Putamen (tissue), 1 donor: Measurements from ENCODE around the gene OSR1.
"Not testable (repeated sequence)": the region's sequence is repeated elsewhere in the genome, so short reads cannot be mapped to it uniquely, and the experiment has no call there.

ENCODE experiments used
- DNase-seq: peaks from one replicate; pipeline ENCODE4 v3.0.0-alpha.2; 2016; ENCODE audit warnings: low spot score

OSR1 gene

DNA sequence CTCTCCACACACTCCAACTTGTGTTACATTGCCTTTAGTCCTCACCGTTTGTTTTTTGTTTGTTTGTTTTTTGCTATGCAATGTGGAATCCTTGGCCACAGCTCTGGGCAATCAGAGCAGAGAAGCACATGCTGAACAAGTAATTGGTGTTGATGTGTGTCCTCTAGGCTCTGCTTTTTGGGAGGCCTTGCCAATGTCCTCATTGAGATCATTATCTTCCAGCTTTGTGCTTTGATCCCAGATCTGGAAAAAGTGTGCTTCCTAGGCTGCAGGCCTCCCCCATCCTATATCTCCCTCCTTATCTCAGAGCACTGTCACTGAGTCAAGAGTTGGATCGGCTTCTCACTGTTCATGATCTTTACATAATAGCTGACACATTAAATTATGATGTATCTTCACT is 25.9 kb downstream of the OSR1 start:
- DNase-seq: no peak

DNA sequence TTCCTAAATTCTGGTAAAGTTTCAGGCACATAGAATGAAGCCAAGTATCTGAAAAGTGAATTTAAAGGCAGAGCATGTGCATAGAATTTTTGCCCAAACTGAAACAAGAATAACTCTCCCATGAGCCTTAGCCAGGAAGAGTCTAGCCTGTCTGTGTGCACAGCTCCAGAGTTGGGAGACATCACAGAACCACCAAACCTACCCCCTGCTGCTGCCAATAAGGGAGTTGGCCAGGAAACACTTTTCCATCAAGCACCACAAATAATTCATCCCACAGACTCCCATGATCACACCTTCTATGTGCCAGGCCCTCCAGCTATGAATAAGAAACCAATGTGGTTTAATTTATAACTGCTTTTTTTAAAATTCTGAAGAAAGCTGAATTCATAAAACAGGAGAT is 27.0 kb downstream of the OSR1 start:
- DNase-seq: no peak

DNA sequence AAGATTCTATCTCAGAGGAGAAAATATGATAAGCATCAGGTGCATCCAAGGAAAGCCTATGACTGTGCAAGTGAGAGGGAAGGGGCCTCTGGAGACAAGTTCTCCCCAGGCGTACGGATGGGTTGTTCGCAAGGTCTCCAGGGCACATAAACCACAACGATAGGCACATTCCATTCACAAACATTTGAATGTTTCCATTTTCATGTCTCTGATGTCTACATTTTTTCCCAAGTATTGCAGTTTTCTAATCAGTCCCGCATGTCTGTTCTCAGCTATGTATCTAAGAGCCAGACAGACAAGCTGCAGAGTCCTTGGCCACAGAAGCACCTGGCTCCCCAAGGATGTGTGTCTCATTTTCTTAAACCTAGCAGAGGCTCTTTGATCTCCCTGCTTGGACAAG is 28.0 kb downstream of the OSR1 start:
- no peak for DNase-seq

DNA sequence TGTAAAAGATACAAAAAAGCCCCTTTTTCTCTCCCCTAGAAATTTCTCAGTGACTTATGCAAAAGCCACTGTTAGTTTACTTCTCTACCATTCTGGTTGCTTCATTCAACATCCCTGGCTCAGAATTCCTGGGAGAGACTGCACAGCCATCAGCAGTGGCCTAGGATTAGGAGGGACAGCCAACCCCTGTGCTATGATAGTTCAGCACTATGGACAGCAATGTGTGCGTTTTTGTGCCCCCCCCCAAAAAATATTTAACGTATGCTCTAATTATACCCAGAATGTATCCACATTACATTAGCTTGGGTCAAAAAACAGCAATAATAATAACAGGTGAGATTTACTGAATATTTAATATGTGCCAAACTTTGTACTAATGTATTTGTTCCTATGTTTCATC is 29.0 kb downstream of the OSR1 start:
- DNase-seq: no peak

DNA sequence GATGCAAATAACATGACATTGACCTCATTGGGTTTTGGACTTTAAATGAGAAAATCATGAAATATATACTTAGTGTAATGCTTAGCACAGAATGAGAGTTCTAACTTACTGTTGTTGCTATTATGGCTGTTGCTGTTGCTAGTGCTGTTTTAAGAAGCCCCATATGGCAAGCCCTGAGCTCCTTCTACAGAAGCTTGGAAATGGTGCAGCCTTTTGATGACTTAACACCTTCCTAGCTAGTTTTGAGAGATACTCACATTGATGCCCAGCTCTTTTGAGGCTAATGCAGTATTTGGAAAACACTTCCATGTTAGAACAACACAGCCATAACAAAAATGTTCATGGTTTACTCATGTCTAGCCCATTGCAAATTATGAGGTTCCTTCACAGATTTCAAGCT is 30.9 kb downstream of the OSR1 start:
- DNase-seq: no peak

DNA sequence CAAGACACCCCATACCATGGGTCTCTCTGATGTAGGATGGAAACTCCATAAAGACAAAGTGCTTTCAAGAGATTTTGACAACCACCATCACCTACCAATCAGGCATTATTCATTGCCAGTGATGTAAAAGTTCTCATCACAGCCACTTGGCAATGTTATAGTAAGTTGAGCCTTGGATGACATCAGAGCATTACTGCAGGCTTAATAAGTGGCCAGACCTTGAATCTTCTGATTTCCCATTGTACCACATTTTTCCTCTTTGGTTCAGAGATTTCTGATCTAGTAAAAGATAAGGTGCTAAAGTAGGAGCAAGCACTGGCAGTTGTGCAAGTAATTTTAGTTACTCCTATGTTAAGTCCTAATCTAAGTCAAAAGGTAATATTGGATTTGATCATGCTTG is 36.5 kb downstream of the OSR1 start:
- DNase-seq: no peak

DNA sequence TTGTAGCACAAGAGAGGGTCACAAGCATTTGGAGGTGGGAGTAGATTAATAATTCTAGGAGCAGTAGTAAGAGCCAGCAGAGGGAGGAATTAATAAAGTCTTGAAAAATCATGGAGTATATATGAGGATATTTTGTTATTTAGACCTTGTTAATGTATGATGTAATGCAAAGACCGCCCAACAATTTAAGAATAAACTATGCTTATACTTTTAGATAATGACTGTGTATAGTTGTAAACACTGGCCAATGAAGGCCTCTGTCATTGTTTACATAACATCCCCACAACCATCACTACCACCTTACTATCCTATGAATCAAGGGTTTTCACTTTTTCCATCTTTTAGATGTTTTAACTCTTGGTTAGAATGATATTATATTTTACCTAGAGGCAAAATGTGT is 37.6 kb downstream of the OSR1 start:
- no peak for DNase-seq

DNA sequence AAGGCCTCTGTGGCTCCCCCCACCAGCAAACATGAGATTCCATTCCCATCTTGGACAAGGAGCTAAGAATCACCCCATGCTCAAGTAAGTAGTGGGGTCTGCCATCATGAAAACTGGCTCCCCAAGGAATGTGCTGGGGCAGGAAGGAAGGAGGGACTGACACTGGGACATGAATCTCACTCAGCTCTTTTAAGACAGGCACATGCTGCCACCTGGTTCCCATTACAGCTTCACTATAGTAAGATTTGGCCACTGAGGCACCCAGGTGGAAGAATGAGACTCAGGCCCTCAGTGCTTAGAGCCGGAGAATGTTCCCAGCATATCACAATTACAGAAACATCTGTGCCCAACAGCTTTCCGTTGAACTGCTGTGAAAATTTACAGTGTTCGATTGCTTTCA is 38.7 kb downstream of the OSR1 start:
- DNase-seq: no peak

DNA sequence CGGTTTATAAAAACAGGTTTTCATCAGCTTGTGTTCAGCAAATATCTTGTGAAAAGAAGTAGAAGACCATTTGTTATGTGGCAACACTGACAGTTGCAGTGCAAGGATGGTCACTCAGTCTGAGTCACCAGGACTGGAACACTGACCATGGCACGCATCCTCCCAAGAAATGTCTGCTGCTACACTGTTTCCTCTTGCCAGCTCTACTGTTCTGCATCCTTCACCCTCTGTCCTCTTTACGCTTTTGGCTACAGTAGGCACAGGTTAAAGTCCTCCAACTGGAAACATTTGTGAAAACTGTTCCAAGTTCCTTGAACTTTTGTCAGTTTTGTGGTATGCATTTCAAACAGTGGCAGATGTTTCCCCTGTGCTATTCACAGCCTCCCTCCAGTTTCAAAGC is 39.4 kb downstream of the OSR1 start:
- DNase-seq: no peak

DNA sequence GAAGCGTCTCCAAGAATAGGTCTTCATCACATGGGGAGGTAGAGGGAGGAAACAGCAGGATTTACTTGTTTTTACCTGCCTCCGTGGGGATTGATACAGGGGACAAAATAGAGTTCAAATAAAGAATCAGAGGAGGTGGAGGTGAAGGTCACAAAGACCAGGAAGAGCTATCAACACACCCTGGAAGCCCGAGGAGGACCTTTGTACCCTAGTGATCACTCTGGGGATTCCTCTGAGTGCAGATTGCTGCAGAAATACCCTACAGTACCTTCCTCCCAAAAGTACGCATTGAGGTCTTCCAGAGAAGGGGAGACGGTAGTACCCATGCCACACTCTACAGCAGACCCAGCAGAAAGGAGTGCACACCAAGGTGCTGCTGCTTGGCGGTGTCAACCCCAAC is 44.9 kb downstream of the OSR1 start:
- DNase-seq: no peak

DNA sequence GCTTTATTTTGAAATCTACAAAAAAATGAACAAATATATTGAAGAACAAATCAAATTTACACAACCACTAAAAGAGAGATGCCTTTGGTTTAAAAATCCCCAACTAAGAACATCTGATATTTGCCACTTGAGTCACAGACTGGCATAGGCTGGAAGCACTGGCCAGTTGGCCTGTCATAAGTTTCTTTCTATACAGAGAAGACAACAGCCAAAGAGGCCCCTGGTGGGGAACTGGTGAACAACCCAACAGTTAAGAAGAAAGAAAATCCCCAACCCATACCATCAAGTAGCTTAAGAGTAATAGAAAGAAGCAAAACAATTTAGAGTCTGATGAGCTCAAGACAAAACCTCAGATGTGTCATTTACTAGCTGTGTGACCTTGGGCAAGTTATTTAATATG is 45.5 kb downstream of the OSR1 start:
- no peak for DNase-seq

DNA sequence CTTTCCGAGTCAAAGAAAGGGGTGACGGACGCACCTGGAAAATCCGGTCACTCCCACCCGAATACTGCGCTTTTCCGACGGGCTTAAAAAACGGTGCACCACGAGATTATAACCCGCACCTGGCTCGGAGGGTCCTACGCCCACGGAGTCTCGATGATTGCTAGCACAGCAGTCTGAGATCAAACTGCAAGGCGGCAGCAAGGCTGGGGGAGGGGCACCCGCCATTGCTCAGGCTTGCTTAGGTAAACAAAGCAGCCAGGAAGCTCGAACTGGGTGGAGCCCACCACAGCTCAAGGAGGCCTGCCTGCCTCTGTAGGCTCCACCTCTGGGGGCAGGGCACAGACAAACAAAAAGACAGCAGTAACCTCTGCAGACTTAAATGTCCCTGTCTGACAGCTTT is 52.4 kb downstream of the OSR1 start:
- not testable (repeated sequence) for DNase-seq

DNA sequence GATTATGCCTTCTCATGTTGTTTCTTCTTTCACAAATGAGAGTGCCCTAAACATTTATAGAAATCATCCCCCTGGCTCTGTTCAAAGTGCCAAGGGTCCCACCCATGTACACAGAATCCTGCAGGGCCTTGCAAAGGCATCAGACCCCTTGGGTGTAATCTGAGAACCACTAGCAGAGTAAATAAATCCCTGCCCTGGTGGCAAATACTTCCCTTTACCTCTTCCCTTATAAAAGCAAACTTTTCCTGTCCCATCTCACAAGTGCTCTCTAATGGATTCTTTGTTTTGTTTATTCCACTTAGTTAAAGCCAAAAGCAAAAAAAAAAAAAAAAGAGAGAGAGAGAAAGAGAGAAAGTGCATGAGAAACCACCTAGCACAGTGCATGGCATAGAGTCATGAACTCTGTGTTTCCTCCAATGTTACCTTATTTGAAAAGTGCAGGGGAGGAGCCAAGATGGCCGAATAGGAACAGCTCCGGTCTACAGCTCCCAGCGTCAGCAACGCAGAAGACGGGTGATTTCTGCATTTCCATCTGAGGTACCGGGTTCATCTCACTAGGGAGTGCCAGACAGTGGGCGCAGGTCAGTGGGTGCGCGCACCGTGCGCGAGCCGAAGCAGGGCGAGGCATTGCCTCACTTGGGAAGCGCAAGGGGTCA is 52.9 kb downstream of the OSR1 start:
- DNase-seq: not testable (repeated sequence)

DNA sequence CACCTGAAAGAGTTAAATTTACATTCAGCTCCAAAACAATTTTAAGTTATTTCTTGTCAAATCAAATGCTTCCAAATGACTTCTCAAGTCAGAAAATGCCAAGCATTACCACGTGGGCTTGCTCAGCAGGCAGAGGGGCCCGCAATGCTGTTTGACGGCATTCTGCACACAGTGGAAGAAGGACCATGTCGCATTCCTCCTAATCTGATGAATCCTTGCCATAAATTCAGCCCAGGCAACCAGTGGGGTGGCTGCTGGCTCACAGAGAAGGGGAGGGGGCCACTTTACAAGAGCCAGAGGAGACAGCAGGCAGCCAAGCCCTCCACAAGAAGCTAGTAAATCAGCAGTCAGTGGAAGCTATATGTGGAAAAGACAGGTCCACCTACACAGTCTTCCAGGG is 56.7 kb downstream of the OSR1 start:
- DNase-seq: no peak
